ENCODE results near the gene EXOC6. TPM values are rescaled to one million over a fixed set of nuclear protein-coding genes. Genes with fewer than 3 reads are reported as not detected.

EXOC6 gene
- total RNA-seq, 1 experiment from 2014 or later = 12.9 TPM

DNA sequence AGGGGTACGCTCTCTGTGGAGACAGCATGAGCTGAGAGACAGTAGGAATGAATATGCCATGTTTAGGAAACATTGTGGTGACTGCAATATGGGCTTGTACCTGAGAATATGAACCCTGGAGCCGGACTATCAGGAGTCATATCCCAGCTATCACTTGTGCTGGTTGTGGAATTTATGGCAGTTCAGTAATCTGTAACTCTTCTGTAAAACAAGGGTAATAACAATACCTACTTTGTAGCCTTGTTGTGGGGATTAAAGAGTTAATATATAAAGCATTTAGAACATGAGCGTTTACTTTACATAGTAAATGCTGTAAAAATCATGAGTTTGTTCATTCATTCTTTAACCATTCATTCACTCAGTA is 44.4 kb downstream of the EXOC6 start:
- Histone ChIP-seq H3K79me2 (ENCODE audit: insufficient read depth, low read length) (no peaks in the 10 kb centered on the region), H4K20me1 (ENCODE audit: insufficient read depth) (0 out of 2 replicates have a peak, but pooled peaks cover 5% of the 10 kb centered on the region), H3K4me3 (replicated peaks in 1 of 2; ENCODE audit: low read depth in 1 of 2, low read length in 2 of 2) (peak overlapping the region in 1 of 2 experiments; percentile 29; a peak in 2 of 4 replicates), H3K4me2 (ENCODE audit: low read length) (peak overlapping the region; percentile 72), H3K4me1 (ENCODE audit: control insufficient read depth in 1 of 2, insufficient read depth in 2 of 2, low read length in 2 of 2) (peaks cover 20 to 26% of the 10 kb centered on the region in 2 experiments), H3K27me3 (ENCODE audit: insufficient read depth, low read length) (no peaks in the 10 kb centered on the region), H3K9ac (ENCODE audit: low read length) (no peak overlapping the region), H3K9me2 (ENCODE audit: insufficient read depth) (no peaks in the 10 kb centered on the region), H2AFZ (ENCODE audit: low read depth, low read length, poor library complexity, severe bottlenecking) (no peak overlapping the region), H3K9me3 (ENCODE audit: control insufficient read depth in 1 of 2, insufficient read depth in 1 of 2, low read depth in 1 of 2, low read length in 2 of 2) (no peaks in the 10 kb centered on the region), H3K36me3 (ENCODE audit: control insufficient read depth in 1 of 2, insufficient read depth in 2 of 2, low read length in 2 of 2) (no peaks in the 10 kb centered on the region), H3K27ac (ENCODE audit: low read depth, low read length) (peak overlapping the region; percentile 17; the same call in 1 of the 2 replicates)
- TF ChIP-seq EZH2phosphoT487 (IDR thresholded peaks at IDR 0.05; ENCODE audit: borderline replicate concordance) (no peak), ZFX (IDR thresholded peaks at IDR 0.05) (no peak), JUND (IDR thresholded peaks at IDR 0.05) (no peak)
- intact Hi-C loops (cut with micrococcal nuclease) = loop anchor here (5.0 kb wide), 1 partner anchor 140 kb away; no protein-coding TSS in a partner anchor
- POLR2A ChIA-PET = no interaction called here
- RAD21 ChIA-PET (ENCODE audit: low non-redundant PET in 1 of 2, low total read pairs in 2 of 2, uncharacterized antibody in 2 of 2, unreplicated experiment in 2 of 2) = interaction anchor here in 1 of 2 experiments (0.9 kb wide), 1 partner anchor 12 kb away, joined by 3 read pairs; no protein-coding TSS in a partner anchor
- BruUV-seq (replicated peaks) = no TSS peak
- DNase-seq (ENCODE audit: low read depth, low spot score) = peak; percentile 33
- CTCF ChIA-PET = interaction anchor here (0.9 to 1.1 kb wide), 2 partner anchors 12 to 375 kb away, joined by 3 read pairs; no protein-coding TSS in a partner anchor
- ATAC-seq = peak; percentile 80

DNA sequence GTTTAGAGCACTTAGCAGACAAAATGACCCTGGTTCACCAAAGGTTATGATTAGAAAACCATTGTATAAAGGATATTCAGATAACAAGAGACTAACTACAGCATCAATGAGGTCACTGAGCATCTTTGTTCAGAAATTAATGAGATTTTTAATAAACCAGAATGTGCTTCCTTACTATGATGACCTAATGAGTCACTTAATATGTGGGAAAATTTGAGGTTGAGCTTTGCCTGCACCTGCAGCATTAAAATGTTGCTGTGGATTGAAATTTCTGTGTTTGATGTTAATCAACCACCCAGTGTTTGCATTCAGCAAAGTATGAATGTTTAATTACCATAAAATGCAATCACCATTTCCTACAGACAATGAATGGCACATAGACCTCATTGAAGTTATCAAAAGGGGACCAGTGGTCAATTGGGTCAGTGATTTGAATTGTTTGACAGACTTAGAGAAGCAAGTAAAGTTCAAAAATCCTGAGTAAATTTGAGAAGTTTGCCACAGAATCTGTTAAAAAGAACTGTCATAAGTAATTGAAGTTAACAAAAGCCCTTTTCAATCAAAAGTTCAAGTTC is 45.8 kb downstream of the EXOC6 start:
- TF ChIP-seq EZH2 (IDR thresholded peaks at IDR 0.05) = no peak
- no peak for TF ChIP-seq TCF7L2 (IDR thresholded peaks at IDR 0.05; ENCODE audit: borderline replicate concordance, extremely low read depth, insufficient read depth, insufficient read length)
- TF ChIP-seq MAX (IDR thresholded peaks at IDR 0.05) = no peak
- TF ChIP-seq ZFX (IDR thresholded peaks at IDR 0.05) = no peak
- no peak for TF ChIP-seq ELF1 (IDR thresholded peaks at IDR 0.05; ENCODE audit: borderline replicate concordance, low read depth)
- TF ChIP-seq FOSL1 (IDR thresholded peaks at IDR 0.05; ENCODE audit: low read depth) = no peak
- no peak for TF ChIP-seq EGR1 (IDR thresholded peaks at IDR 0.05; ENCODE audit: low read depth)
- TF ChIP-seq SRF (IDR thresholded peaks at IDR 0.05; ENCODE audit: low read depth) = no peak
- no peak for TF ChIP-seq CBX3 (IDR thresholded peaks at IDR 0.05; ENCODE audit: low read depth)
- TF ChIP-seq CEBPB (IDR thresholded peaks at IDR 0.05; ENCODE audit: low read depth) = no peak
- no peak for TF ChIP-seq JUND (IDR thresholded peaks at IDR 0.05)
- TF ChIP-seq, protein P1, sequence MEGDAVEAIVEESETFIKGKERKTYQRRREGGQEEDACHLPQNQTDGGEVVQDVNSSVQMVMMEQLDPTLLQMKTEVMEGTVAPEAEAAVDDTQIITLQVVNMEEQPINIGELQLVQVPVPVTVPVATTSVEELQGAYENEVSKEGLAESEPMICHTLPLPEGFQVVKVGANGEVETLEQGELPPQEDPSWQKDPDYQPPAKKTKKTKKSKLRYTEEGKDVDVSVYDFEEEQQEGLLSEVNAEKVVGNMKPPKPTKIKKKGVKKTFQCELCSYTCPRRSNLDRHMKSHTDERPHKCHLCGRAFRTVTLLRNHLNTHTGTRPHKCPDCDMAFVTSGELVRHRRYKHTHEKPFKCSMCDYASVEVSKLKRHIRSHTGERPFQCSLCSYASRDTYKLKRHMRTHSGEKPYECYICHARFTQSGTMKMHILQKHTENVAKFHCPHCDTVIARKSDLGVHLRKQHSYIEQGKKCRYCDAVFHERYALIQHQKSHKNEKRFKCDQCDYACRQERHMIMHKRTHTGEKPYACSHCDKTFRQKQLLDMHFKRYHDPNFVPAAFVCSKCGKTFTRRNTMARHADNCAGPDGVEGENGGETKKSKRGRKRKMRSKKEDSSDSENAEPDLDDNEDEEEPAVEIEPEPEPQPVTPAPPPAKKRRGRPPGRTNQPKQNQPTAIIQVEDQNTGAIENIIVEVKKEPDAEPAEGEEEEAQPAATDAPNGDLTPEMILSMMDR (IDR thresholded peaks at IDR 0.05 in 2 of 3, conservative IDR thresholded peaks at IDR 0.05 in 1 of 3; ENCODE audit: borderline replicate concordance in 1 of 3, insufficient read depth in 1 of 3, low read depth in 2 of 3, low read length in 2 of 3) = no peak
- TF ChIP-seq YY1 (IDR thresholded peaks at IDR 0.05; ENCODE audit: extremely low read depth, insufficient replicate concordance, low read depth, low read length) = no peak
- TF ChIP-seq ZNF274 (IDR thresholded peaks at IDR 0.05; ENCODE audit: low read depth, low read length) = no peak
- no peak for TF ChIP-seq RAD21 (IDR thresholded peaks at IDR 0.05; ENCODE audit: low read depth)
- no peak for TF ChIP-seq SIN3A (IDR thresholded peaks at IDR 0.05; ENCODE audit: low read depth)
- TF ChIP-seq POLR2AphosphoS5 (IDR thresholded peaks at IDR 0.05; ENCODE audit: low read depth, low read length) = no peak
- TF ChIP-seq EZH2phosphoT487 (IDR thresholded peaks at IDR 0.05; ENCODE audit: borderline replicate concordance) = no peak
- TF ChIP-seq, protein P2, sequence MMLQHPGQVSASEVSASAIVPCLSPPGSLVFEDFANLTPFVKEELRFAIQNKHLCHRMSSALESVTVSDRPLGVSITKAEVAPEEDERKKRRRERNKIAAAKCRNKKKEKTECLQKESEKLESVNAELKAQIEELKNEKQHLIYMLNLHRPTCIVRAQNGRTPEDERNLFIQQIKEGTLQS (IDR thresholded peaks at IDR 0.05) = no peak
- H3K27ac ChIP-seq (ENCODE audit: low read depth, low read length) = no peak overlapping the region
- DNase-seq (ENCODE audit: low read depth, low spot score) (no peak), ATAC-seq (no peak)
- ChIA-PET RAD21 (ENCODE audit: low non-redundant PET in 1 of 2, low total read pairs in 2 of 2, uncharacterized antibody in 2 of 2, unreplicated experiment in 2 of 2) (no interaction called here), CTCF (interaction anchor here (0.6 kb wide), 1 partner anchor 55 kb away, joined by 3 read pairs; no protein-coding TSS in a partner anchor), POLR2A (no interaction called here)
- no peak overlapping the region for H3K9ac ChIP-seq (ENCODE audit: low read length)
- H3K79me2 ChIP-seq (ENCODE audit: insufficient read depth, low read length) = no peaks in the 10 kb centered on the region
- H3K9me3 ChIP-seq (ENCODE audit: control insufficient read depth in 1 of 2, insufficient read depth in 1 of 2, low read depth in 1 of 2, low read length in 2 of 2) = no peaks in the 10 kb centered on the region
- BruUV-seq (replicated peaks) = no TSS peak
- intact Hi-C loops (cut with micrococcal nuclease) = loop anchor here (5.0 kb wide), 1 partner anchor 138 kb away; no protein-coding TSS in a partner anchor
- H3K27me3 ChIP-seq (ENCODE audit: insufficient read depth, low read length) = no peaks in the 10 kb centered on the region
- no peaks in the 10 kb centered on the region for H3K36me3 ChIP-seq (ENCODE audit: control insufficient read depth in 1 of 2, insufficient read depth in 2 of 2, low read length in 2 of 2)
- H3K4me3 ChIP-seq (replicated peaks in 1 of 2; ENCODE audit: low read depth in 1 of 2, low read length in 2 of 2) = no peak overlapping the region
- no peak overlapping the region for H2AFZ ChIP-seq (ENCODE audit: low read depth, low read length, poor library complexity, severe bottlenecking)
- H3K9me2 ChIP-seq (ENCODE audit: insufficient read depth) = no peaks in the 10 kb centered on the region
- H4K20me1 ChIP-seq (ENCODE audit: insufficient read depth) = 0 out of 2 replicates have a peak, but pooled peaks cover 5% of the 10 kb centered on the region
- peaks cover 20 to 26% of the 10 kb centered on the region in 2 experiments for H3K4me1 ChIP-seq (ENCODE audit: control insufficient read depth in 1 of 2, insufficient read depth in 2 of 2, low read length in 2 of 2)
- H3K4me2 ChIP-seq (ENCODE audit: low read length) = no peak overlapping the region
